GM23248 (cell line): Measurements from ENCODE around the gene COX20.

ENCODE experiments used
- EZH2 ChIP-seq: fragments of 200-600 bp; sonication (generic); IDR thresholded peaks from 2 replicates; pipeline ENCODE4 v1.6.1; 2018; ENCODE audit warnings: antibody characterized with exemption, mild to moderate bottlenecking; ENCODE audit not compliant: insufficient read depth, poor library complexity, severe bottlenecking
- EZH2phosphoT487 ChIP-seq: fragments of 200-600 bp; sonication (generic); IDR thresholded peaks from 2 replicates; pipeline ENCODE4 v1.6.1; 2018; ENCODE audit warnings: antibody characterized with exemption, moderate library complexity, mild to moderate bottlenecking, low read depth; ENCODE audit not compliant: insufficient read depth

GRCh38 chr1:244893836-244894235 lies 58.4 kb downstream of the COX20 start:
- no peak for TF ChIP-seq EZH2phosphoT487
- TF ChIP-seq EZH2, result no peak
